GM12878 (cell line): ENCODE measurements around the gene PLPP7.

Experiments
- BCL11A ChIP-seq: IDR thresholded peaks from 2 replicates; pipeline ENCODE4 v1.6.1; 2011; ENCODE audit warnings: low read depth, low read length
- CBX3 ChIP-seq: fragments of 200-600 bp; sonication (generic); IDR thresholded peaks from 2 replicates; pipeline ENCODE4 v1.6.1; 2016; ENCODE audit warnings: low read depth, borderline replicate concordance
- EP300 ChIP-seq, 2 experiments: fragments of 150-350 bp in 1 of 2; IDR thresholded peaks; 2 replicates each; pipeline ENCODE4 v1.6.1; 2011 to 2012; ENCODE audit warnings: low read depth in 2 of 2, low read length in 2 of 2, borderline replicate concordance in 1 of 2, improper control_type of control experiment in 1 of 2, inconsistent platforms in 1 of 2; ENCODE audit not compliant: control insufficient read depth in 1 of 2
- ESRRA ChIP-seq: IDR thresholded peaks from 2 replicates; pipeline ENCODE4 v1.6.1; 2012; ENCODE audit warnings: mild to moderate bottlenecking, low read length, improper control_type of control experiment
- NFYB ChIP-seq: IDR thresholded peaks from 2 replicates; pipeline ENCODE4 v1.6.1; 2011; ENCODE audit warnings: low read depth, mild to moderate bottlenecking, low read length, improper control_type of control experiment, moderate library complexity; ENCODE audit not compliant: insufficient read depth
- SIN3A ChIP-seq: IDR thresholded peaks from 2 replicates; pipeline ENCODE4 v1.6.1; 2012; ENCODE audit warnings: low read depth, low read length, improper control_type of control experiment
- TCF7 ChIP-seq: IDR thresholded peaks from 2 replicates; pipeline ENCODE4 v1.6.1; 2014; ENCODE audit warnings: antibody characterized with exemption, borderline replicate concordance
- TF ChIP-seq, protein P1 (sequence below): IDR thresholded peaks from 2 replicates; pipeline ENCODE4 v1.6.1; 2012; ENCODE audit warnings: low read depth, low read length, improper control_type of control experiment
- TF ChIP-seq, protein P2 (sequence below), 3 experiments: IDR thresholded peaks in 2 of 3; conservative IDR thresholded peaks in 1 of 3; 2 replicates each; pipeline ENCODE4 v1.5.1; 2011; ENCODE audit warnings: low read depth in 3 of 3, low read length in 3 of 3, mild to moderate bottlenecking in 3 of 3, control low read depth in 2 of 3, moderate library complexity in 2 of 3, inconsistent platforms in 1 of 3, mixed read lengths in 1 of 3; ENCODE audit not compliant: control insufficient read depth in 2 of 3, insufficient read depth in 1 of 3; ENCODE audit errors: extremely low read depth in 1 of 3

DNA sequence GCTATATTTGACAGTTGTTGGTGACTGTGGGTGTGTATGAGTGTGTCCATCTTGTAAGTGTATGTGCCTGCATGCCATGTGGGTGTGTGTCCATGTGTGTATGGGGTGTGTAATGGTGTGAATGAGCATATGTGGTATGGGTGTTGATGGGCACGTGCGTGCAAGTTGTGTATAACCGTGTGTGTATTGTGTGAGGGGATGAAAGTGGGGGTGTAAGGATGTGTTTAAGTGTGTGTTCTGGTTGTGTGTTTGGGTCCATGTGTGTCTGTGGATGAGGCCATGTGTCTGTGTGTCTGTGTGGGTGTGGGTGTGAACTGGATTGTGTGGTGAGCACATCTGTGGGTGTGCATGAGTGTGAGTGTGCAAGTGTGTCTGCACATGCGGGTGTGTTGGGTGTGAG, 7.3 kb upstream of the PLPP7 start:
- TF ChIP-seq, protein P1, sequence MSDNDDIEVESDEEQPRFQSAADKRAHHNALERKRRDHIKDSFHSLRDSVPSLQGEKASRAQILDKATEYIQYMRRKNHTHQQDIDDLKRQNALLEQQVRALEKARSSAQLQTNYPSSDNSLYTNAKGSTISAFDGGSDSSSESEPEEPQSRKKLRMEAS, result no peak
- TF ChIP-seq SIN3A (no peak), EP300 (IDR thresholded peaks at IDR 0.05; ENCODE audit: borderline replicate concordance in 1 of 2, control insufficient read depth in 1 of 2, low read depth in 2 of 2, low read length in 2 of 2) (no peak), ESRRA (no peak), CBX3 (no peak), NFYB (no peak), BCL11A (no peak), TCF7 (no peak)
- TF ChIP-seq, protein P2, sequence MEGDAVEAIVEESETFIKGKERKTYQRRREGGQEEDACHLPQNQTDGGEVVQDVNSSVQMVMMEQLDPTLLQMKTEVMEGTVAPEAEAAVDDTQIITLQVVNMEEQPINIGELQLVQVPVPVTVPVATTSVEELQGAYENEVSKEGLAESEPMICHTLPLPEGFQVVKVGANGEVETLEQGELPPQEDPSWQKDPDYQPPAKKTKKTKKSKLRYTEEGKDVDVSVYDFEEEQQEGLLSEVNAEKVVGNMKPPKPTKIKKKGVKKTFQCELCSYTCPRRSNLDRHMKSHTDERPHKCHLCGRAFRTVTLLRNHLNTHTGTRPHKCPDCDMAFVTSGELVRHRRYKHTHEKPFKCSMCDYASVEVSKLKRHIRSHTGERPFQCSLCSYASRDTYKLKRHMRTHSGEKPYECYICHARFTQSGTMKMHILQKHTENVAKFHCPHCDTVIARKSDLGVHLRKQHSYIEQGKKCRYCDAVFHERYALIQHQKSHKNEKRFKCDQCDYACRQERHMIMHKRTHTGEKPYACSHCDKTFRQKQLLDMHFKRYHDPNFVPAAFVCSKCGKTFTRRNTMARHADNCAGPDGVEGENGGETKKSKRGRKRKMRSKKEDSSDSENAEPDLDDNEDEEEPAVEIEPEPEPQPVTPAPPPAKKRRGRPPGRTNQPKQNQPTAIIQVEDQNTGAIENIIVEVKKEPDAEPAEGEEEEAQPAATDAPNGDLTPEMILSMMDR (IDR thresholded peaks at IDR 0.05 in 2 of 3, conservative IDR thresholded peaks at IDR 0.05 in 1 of 3; ENCODE audit: control insufficient read depth in 2 of 3, extremely low read depth in 1 of 3, insufficient read depth in 1 of 3, low read depth in 3 of 3, low read length in 3 of 3), result no peak
